Globus pallidus (tissue), 1 donor: ENCODE measurements around the gene EFNA4.

ENCODE experiments used
- DNase-seq: peaks from one replicate; pipeline ENCODE4 v3.0.0-alpha.2; 2015; ENCODE audit warnings: low spot score

EFNA4 gene

GRCh38 chr1:155033524-155033923 lies 30.0 kb upstream of the EFNA4 start, which contains the start of the genes DCST1 and DCST2:
DCST1 (plus strand) TSS chr1:155033824; CDS start chr1:155034037, 213 bp downstream.
DCST2 (minus strand) TSS chr1:155033781; CDS start chr1:155033701, 80 bp downstream.
- DNase-seq: no peak

- DNase-seq: no peak
Observed at GRCh38 chr1:155034318-155035208, 29.0 kb upstream of the EFNA4 start.

- no peak for DNase-seq
Observed at GRCh38 chr1:155035936-155036335, 27.6 kb upstream of the EFNA4 start.

GRCh38 chr1:155037043-155037442 lies 26.5 kb upstream of the EFNA4 start:
- no peak for DNase-seq

GRCh38 chr1:155037851-155038441 lies 25.6 kb upstream of the EFNA4 start:
- no peak for DNase-seq

- DNase-seq: no peak
Observed at GRCh38 chr1:155038602-155039307, 24.8 kb upstream of the EFNA4 start.

GRCh38 chr1:155039308-155039669 lies 24.3 kb upstream of the EFNA4 start:
- DNase-seq: no peak

- DNase-seq: no peak
Observed at GRCh38 chr1:155040358-155041093, 23.0 kb upstream of the EFNA4 start.

- DNase-seq: no peak
Observed at GRCh38 chr1:155042789-155043188, 20.8 kb upstream of the EFNA4 start.

- no peak for DNase-seq
Observed at GRCh38 chr1:155043301-155043702, 20.2 kb upstream of the EFNA4 start.

- DNase-seq: no peak
Observed at GRCh38 chr1:155043793-155044192, 19.7 kb upstream of the EFNA4 start.

GRCh38 chr1:155044365-155044764 lies 19.2 kb upstream of the EFNA4 start:
- no peak for DNase-seq

GRCh38 chr1:155044812-155045657 lies 18.5 kb upstream of the EFNA4 start:
- DNase-seq: peak; percentile 89

GRCh38 chr1:155048449-155049334 lies 14.8 kb upstream of the EFNA4 start:
- no peak for DNase-seq

- DNase-seq: no peak
Observed at GRCh38 chr1:155049651-155050559, 13.6 kb upstream of the EFNA4 start.

- peak; percentile 77 for DNase-seq
Observed at GRCh38 chr1:155050560-155051341, 12.8 kb upstream of the EFNA4 start, which contains the start of gene ADAM15. ADAM15 (plus strand) TSS chr1:155051316; CDS start chr1:155051387, 71 bp downstream.

- no peak for DNase-seq
Observed at GRCh38 chr1:155051342-155051776, 12.2 kb upstream of the EFNA4 start.
